SK-N-SH (cell line): Measurements from ENCODE around the gene IL1R2. TPM values are rescaled to one million over a fixed set of nuclear protein-coding genes. Genes with fewer than 3 reads are reported as not detected.

ENCODE experiments used
- CTCF ChIA-PET: fragments of 300-600, 350-600 bp; formaldehyde crosslinking; extraction: SDS; loops from one replicate; lab custom pipeline; 2021; lab: Yijun Ruan, JAX
- POLR2A ChIA-PET: fragments of 350-600 bp; sonication (Branson Sonifier 250); formaldehyde crosslinking; extraction: SDS; loops from one replicate; lab custom pipeline; 2020; ENCODE audit warnings: antibody characterized with exemption, inconsistent platforms; lab: Yijun Ruan, JAX
- DNase-seq: peaks from one replicate; pipeline ENCODE4 v3.0.0; 2012
- H2AFZ ChIP-seq: fragments of 200-600 bp; sonication (generic); 2 replicates; pipeline ENCODE4 v1.8.1; 2016; ENCODE audit warnings: antibody characterized with exemption, mild to moderate bottlenecking, low read depth
- H3F3A ChIP-seq: fragments of 200-600 bp; sonication (generic); replicated peaks from 2 replicates; pipeline ENCODE3; 2016; ENCODE audit warnings: antibody characterized with exemption, mild to moderate bottlenecking; ENCODE audit not compliant: insufficient read depth
- H3K27ac ChIP-seq, 2 experiments: fragments of 200-500 bp in 1 of 2; fragments of 200-600 bp in 1 of 2; sonication (Bioruptor generic) in 1 of 2; sonication (generic), shearing (Covaris generic) in 1 of 2; 2 replicates each; pipeline versions ENCODE4 v1.5.1 to v1.6.1; 2014 to 2016; ENCODE audit warnings: low read depth in 2 of 2, inconsistent platforms in 1 of 2, low read length in 1 of 2, mild to moderate bottlenecking in 1 of 2, mixed read lengths in 1 of 2
- H3K27me3 ChIP-seq: fragments of 200-600 bp; sonication (generic), shearing (Covaris generic); 2 replicates; pipeline ENCODE4 v1.6.1; 2016; ENCODE audit warnings: mixed run types; ENCODE audit not compliant: insufficient read depth
- H3K36me3 ChIP-seq, 2 experiments: fragments of 200-500 bp in 1 of 2; fragments of 200-600 bp in 1 of 2; sonication (Bioruptor generic) in 1 of 2; sonication (generic) in 1 of 2; replicated peaks in 1 of 2; 2 replicates each; pipeline versions ENCODE3 to v1.5.1; 2014 to 2016; ENCODE audit warnings: low read length in 1 of 2, mild to moderate bottlenecking in 1 of 2; ENCODE audit not compliant: insufficient read depth in 2 of 2, control insufficient read depth in 1 of 2
- H3K4me1 ChIP-seq, 2 experiments: fragments of 200-500 bp in 1 of 2; fragments of 200-600 bp in 1 of 2; sonication (Bioruptor generic) in 1 of 2; sonication (generic), shearing (Covaris generic) in 1 of 2; 2 replicates each; pipeline versions ENCODE4 v1.5.1 to v1.6.1; 2014 to 2016; ENCODE audit warnings: low read depth in 1 of 2, low read length in 1 of 2, mixed run types in 1 of 2; ENCODE audit not compliant: insufficient read depth in 2 of 2, control insufficient read depth in 1 of 2
- H3K4me2 ChIP-seq: fragments of 200-600 bp; sonication (generic), shearing (Covaris generic); 2 replicates; pipeline ENCODE4 v1.6.1; 2017; ENCODE audit warnings: mixed run types
- H3K4me3 ChIP-seq, 2 experiments: fragments of 200-500 bp in 1 of 2; fragments of 200-600 bp in 1 of 2; sonication (Bioruptor generic) in 1 of 2; sonication (generic), shearing (Covaris generic) in 1 of 2; 2 replicates each; pipeline versions ENCODE4 v1.5.1 to v1.8.1; 2014 to 2016; ENCODE audit warnings: low read depth in 2 of 2, inconsistent platforms in 1 of 2, low read length in 1 of 2, mild to moderate bottlenecking in 1 of 2, mixed read lengths in 1 of 2, moderate library complexity in 1 of 2
- H3K79me2 ChIP-seq: fragments of 200-600 bp; sonication (generic); 2 replicates; pipeline ENCODE4 v1.8.1; 2017; ENCODE audit warnings: mild to moderate bottlenecking; ENCODE audit not compliant: insufficient read depth
- H3K9ac ChIP-seq: fragments of 200-600 bp; sonication (generic); 2 replicates; pipeline ENCODE4 v1.6.1; 2017; ENCODE audit warnings: mixed run types
- H3K9me2 ChIP-seq: fragments of 200-600 bp; sonication (generic); 2 replicates; pipeline ENCODE4 v1.6.1; 2017; ENCODE audit warnings: mixed run types
- H3K9me3 ChIP-seq: fragments of 200-600 bp; sonication (generic); 2 replicates; pipeline ENCODE4 v1.6.1; 2017; ENCODE audit warnings: mixed run types, mild to moderate bottlenecking, moderate library complexity
- H4K20me1 ChIP-seq: fragments of 200-600 bp; sonication (generic); 2 replicates; pipeline ENCODE4 v1.6.1; 2017; ENCODE audit warnings: mild to moderate bottlenecking, mixed run types; ENCODE audit not compliant: insufficient read depth
- CHD2 ChIP-seq: fragments of 150-350 bp; IDR thresholded peaks from 2 replicates; pipeline ENCODE4 v1.6.1; 2018; ENCODE audit warnings: low read length; ENCODE audit not compliant: partially characterized antibody
- CTCF ChIP-seq: fragments of 200-600 bp; sonication (generic); IDR thresholded peaks from 2 replicates; pipeline ENCODE4 v1.6.1; 2017; ENCODE audit warnings: antibody characterized with exemption, mild to moderate bottlenecking, moderate library complexity
- EZH2phosphoT487 ChIP-seq: fragments of 200-600 bp; sonication (generic); IDR thresholded peaks from 2 replicates; pipeline ENCODE4 v1.6.1; 2017; ENCODE audit warnings: low read depth, mixed run types, mild to moderate bottlenecking, antibody characterized with exemption, moderate library complexity, borderline replicate concordance
- FOSL2 ChIP-seq: IDR thresholded peaks from 2 replicates; pipeline ENCODE4 v1.4.0; 2012; ENCODE audit warnings: low read depth, mild to moderate bottlenecking, moderate library complexity, borderline replicate concordance
- FOXJ3 ChIP-seq: sonication (generic); formaldehyde crosslinking; IDR thresholded peaks from 2 replicates; pipeline ENCODE4 v1.5.1; 2020; ENCODE audit warnings: mild to moderate bottlenecking, missing genetic modification reagents
- FOXM1 ChIP-seq: IDR thresholded peaks from 2 replicates; pipeline ENCODE4 v1.4.0; 2012; ENCODE audit warnings: low read depth, mild to moderate bottlenecking
- GATA2 ChIP-seq: sonication (generic); formaldehyde crosslinking; IDR thresholded peaks from 2 replicates; pipeline ENCODE4 v1.5.0; 2020; ENCODE audit warnings: mild to moderate bottlenecking, missing genetic modification reagents
- MAX ChIP-seq: IDR thresholded peaks from 2 replicates; pipeline ENCODE4 v1.4.0; 2012; ENCODE audit warnings: low read depth
- MEF2A ChIP-seq: IDR thresholded peaks from 2 replicates; pipeline ENCODE4 v1.4.0; 2012; ENCODE audit warnings: low read depth, borderline replicate concordance
- NRF1 ChIP-seq: IDR thresholded peaks from 2 replicates; pipeline ENCODE4 v1.6.1; 2012; ENCODE audit warnings: low read depth, mild to moderate bottlenecking, low read length
- PBX3 ChIP-seq: IDR thresholded peaks from 2 replicates; pipeline ENCODE4; 2012
- RXRA ChIP-seq: IDR thresholded peaks from 2 replicates; pipeline ENCODE4 v1.4.0; 2012; ENCODE audit warnings: low read depth, mild to moderate bottlenecking, borderline replicate concordance
- SMC3 ChIP-seq: IDR thresholded peaks from 2 replicates; pipeline ENCODE4 v1.6.1; 2012; ENCODE audit warnings: low read depth, low read length, improper control_type of control experiment
- TCF12 ChIP-seq: IDR thresholded peaks from 2 replicates; pipeline ENCODE4 v1.4.0; 2012
- USF1 ChIP-seq: IDR thresholded peaks from 2 replicates; pipeline ENCODE4 v1.4.0; 2012; ENCODE audit warnings: low read depth, borderline replicate concordance
- USF2 ChIP-seq: fragments of 150-350 bp; IDR thresholded peaks from 2 replicates; pipeline ENCODE4 v1.6.1; 2017; ENCODE audit warnings: antibody characterized with exemption, low read length, low read depth, borderline replicate concordance
- ZBTB33 ChIP-seq: IDR thresholded peaks from 2 replicates; pipeline ENCODE4 v1.4.0; 2012; ENCODE audit warnings: low read depth, borderline replicate concordance
- WGBS: methylation state at CpG from one replicate; pipeline ENCODE4 v1.1.6; 2017; ENCODE audit warnings: low lambda C conversion rate; 5-methylcytosine and 5-hydroxymethylcytosine counted together
- polyA plus RNA-seq, 3 experiments: library from polyadenylated mRNA; depleted of rRNA; stranded (reverse); fragments of >200 nt; gene quantifications; 2 replicates each; pipeline ENCODE4 v1.2.3, GENCODE V29; 2012

The IL1R2 gene
- polyA plus RNA-seq, 1 of the 3 experiments (the other 2 are of a cell fraction) = 0.16 TPM

GRCh38 chr2:102045697-102046096 lies 53.9 kb downstream of the IL1R2 start:
- POLR2A ChIA-PET = no interaction called here
- Histone ChIP-seq H3K9me2 (no peaks in the 10 kb centered on the region), H3K36me3 (no peaks in the 10 kb centered on the region), H3K4me3 (no peak overlapping the region), H3F3A (peaks cover 8% of the 10 kb centered on the region), H3K27me3 (no peaks in the 10 kb centered on the region), H4K20me1 (no peaks in the 10 kb centered on the region), H2AFZ (no peak overlapping the region), H3K4me2 (no peak overlapping the region), H3K9me3 (no peaks in the 10 kb centered on the region), H3K9ac (no peak overlapping the region), H3K4me1 (no peaks in the 10 kb centered on the region; a peak in 1 of 4 replicates), H3K27ac (no peak overlapping the region), H3K79me2 (no peaks in the 10 kb centered on the region)
- DNase-seq = no peak
- CTCF ChIA-PET = interaction anchor here (1.4 to 1.9 kb wide), 2 partner anchors 25 kb away, joined by 7 to 8 read pairs; no protein-coding TSS in a partner anchor
- 43% methylated on average over 4 of the region's 6 CpGs for WGBS
- TF ChIP-seq CTCF (no peak), GATA2 (CRISPR knock-in tag) (no peak), NRF1 (no peak), PBX3 (no peak), USF2 (no peak), MEF2A (no peak), MAX (no peak), FOSL2 (no peak), EZH2phosphoT487 (no peak), FOXJ3 (CRISPR knock-in tag) (no peak), SMC3 (no peak), FOXM1 (no peak), CHD2 (no peak), TCF12 (no peak), ZBTB33 (no peak), RXRA (no peak), USF1 (no peak)
